ENCODE data around the gene KRTAP10-3. TPM values are rescaled to one million over a fixed set of nuclear protein-coding genes. Genes with fewer than 3 reads are reported as not detected.

The KRTAP10-3 gene
- total RNA-seq, 1 experiment from 2014 or later = not detected

GRCh38 chr21:44519346-44520325 lies 39.0 kb downstream of the KRTAP10-3 start:
- no peak for DNase-seq (ENCODE audit: low read depth)

DNA sequence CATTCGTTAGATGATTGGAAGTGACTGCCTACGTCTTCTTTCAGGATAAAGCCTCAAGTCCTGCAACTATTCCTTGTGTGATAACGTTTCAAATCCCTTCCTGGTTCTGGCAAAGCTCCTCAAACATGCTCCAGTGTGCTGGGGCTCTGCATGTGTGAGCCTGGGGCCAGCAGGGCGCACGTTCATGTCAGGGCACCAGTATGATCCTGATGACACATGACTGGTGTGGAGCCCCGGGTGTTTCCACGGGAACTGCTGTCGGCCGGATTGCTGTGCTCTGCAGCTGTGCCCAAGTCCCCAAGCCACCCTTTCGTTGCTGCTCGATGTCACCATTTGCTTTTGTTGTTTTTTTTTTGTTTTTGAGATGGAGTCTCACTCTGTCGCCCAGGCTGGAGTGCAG lies 39.9 kb downstream of the KRTAP10-3 start:
- DNase-seq (ENCODE audit: low read depth) = no peak

- DNase-seq (ENCODE audit: low read depth) = peak; percentile 85
These were observed 41.3 kb downstream of the KRTAP10-3 start for GRCh38 chr21:44517175-44517899.

- DNase-seq (ENCODE audit: low read depth) = no peak
These were observed 41.8 kb downstream of the KRTAP10-3 start for GRCh38 chr21:44516828-44517174.

- DNase-seq (ENCODE audit: low read depth) = no peak
These were observed 42.3 kb downstream of the KRTAP10-3 start for GRCh38 chr21:44516342-44516741.

DNA sequence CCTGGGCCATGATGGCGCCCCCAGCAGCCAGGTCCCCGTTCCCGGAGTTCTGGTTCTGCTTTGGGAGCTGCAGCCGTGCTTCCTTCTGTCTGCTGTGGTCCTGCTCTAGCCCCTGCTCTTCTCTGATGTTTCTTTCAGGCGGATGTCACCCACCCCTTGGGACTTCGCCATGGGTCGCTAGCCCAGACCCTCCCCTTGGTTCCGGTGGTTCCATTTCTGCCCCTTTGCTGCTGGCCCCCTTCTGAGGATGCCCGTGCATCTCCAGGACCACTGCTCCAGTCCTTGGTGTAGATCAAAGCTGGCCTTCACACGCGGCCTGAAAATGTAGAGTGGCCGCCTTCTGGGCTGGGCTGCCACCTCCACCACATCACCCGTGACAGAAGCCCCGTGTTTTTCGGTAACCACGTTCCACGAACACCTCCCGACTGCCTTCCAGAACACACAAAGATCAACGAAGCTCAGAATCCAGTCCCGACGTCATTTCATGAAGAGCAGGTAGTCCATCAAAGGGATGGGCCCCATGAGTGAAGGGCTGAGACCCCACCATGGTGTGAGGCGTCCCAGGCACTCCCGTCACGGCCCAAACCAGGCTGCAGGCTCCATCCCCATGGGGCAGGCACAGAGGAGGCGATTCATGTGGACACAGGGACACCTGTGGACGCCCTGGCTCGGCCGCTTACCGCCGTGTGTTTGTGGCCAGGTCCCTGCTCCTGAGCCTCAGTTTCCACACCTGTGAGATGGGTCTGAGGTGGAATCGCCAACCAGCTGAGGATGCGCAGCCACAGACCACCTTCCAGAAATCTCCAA lies 43.0 kb downstream of the KRTAP10-3 start:
- DNase-seq (ENCODE audit: low read depth) = no peak

DNA sequence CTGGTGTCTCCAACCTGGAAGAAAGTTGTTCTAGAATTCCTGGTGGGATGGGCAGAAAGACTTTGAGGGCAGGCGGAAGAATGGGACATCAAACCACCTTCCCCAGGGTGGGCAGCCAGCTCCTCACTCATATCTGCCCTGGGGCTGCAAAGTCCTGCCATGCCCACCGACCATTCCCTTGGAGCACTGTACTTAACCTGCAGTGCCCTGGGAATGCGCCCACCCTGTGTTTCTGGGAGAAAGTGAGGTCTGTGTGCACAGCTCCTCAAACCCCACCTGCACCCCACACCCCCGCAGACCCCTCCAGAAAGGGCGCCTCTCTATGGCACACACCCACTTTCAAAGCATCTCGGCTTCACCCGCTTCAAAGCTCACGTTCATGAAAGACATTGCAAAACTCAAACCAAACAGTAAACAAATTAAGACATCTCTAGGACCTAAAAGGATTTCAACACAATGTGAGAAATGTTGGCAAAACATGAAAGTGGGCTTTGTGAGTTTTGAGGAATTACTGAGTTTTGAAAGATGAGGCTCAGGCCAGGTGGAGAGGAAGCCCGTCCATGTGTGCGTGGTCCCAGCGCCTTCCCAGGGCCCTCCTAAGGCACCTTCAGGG lies 43.7 kb downstream of the KRTAP10-3 start:
- DNase-seq (ENCODE audit: low read depth) = no peak

DNA sequence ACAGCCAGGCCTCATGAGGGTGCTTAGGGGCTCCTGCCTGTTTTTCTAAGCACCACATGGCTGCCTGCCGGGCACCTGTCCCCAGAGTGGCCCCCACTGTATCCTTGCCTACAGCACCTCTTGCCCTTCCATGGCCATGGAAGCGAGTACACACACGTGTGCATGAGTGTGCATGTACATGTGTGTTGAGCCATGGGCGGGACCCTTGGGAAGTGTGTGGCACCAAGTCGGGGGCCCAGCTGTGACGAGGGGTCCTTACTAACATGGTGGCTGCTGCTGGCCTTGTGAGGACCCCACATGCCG lies 44.4 kb downstream of the KRTAP10-3 start:
- no peak for DNase-seq (ENCODE audit: low read depth)

DNA sequence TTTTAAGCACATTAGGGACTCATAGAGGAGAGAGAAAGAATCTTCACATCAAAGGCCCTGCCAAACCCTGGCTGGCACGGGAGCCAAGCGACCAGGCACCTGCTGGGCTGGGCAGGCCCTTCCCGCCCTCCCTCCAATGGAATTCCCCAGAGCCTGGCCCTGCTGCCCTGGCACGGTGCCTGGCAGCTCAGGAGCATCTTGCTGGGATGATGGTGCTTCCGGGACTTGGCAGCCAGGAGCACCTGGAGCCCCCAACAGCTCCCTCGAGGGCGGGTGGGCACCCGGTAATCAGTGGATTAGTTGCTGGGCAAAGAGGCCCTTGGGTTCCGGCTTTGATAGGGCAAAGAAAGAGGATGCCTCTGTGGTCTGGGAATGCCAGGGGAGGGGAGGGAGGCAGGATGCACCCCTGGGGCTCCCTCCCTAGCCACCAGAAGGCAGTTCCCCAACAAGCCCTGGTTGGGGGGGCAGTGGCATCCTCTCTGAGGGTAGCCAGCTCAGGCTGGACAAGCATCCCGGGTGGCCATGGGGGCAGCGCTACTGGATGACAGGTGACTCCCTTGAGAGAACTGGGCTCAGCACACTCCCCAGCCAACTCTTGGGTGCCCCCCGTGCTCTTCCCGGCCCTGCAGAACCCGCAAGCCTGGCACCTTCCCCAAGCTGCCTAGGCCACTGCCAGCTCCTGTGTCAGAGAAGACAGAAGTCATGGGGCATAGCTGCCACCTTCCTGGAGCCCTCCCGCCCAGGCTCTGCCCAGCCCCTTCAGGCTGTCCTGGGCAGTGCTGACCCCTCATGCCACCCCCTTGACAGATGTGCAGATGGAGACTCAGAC lies 45.0 kb downstream of the KRTAP10-3 start:
- DNase-seq (ENCODE audit: low read depth) = peak; percentile 34

DNA sequence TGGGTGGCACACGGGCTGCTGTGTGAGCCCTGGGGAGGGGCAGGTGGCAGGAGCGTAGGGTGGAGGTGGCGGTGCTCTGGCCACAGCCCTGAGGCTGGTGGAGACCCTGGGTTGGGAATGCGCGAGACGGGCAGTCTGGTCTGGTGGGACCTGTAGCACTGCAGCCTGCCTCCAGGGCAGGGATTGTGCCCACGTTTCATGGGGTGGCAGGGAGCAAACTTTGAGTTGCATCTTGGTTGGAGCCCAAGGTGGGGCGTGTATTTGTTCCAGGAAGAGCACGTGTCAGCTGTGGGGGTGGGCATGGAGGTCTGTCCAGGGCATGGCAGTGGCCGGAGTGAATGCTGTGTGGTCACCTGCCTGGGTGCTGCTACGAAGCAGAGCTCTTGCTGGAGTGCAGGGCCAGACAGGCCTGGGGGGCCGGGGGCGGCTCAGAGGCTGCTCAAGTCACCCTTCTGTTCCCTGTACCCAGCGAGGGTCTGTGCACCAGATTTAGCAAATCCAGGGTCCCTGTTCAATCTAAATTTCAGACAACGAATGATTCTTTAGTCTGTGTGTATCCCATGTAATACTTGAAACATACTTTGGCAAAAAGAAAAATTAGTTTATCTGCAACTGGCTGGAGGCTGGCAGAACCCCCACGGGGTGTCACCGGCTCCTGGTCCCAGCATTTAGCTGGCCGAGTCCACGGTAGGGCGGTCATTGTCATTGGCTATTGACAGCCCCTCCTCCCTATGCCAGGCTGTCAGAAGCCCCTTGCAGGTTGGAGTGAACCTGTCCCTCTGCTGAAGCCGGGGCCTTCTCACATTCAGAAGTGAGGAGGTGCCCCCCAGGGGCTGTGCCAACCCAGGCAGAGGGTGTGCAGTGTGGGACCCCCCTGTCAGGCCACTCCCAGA lies 45.9 kb downstream of the KRTAP10-3 start:
- no peak for DNase-seq (ENCODE audit: low read depth)

DNA sequence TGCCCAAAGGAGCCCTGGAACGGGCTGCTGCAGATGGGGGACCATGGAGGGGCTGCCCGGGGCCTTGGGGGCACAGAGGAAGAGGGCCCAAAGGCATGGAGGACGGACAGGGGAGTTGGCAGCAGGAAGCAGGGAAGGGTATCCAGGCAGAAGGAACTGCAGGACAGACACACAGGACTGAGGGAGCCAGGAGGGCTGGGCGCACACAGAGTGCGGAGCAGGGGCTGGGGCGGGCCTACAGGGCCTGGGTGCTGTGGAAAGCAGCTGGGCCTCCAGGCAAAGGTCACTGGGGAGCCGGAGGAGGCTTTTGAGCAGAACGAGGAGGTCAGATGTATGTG lies 46.7 kb downstream of the KRTAP10-3 start:
- no peak for DNase-seq (ENCODE audit: low read depth)

DNA sequence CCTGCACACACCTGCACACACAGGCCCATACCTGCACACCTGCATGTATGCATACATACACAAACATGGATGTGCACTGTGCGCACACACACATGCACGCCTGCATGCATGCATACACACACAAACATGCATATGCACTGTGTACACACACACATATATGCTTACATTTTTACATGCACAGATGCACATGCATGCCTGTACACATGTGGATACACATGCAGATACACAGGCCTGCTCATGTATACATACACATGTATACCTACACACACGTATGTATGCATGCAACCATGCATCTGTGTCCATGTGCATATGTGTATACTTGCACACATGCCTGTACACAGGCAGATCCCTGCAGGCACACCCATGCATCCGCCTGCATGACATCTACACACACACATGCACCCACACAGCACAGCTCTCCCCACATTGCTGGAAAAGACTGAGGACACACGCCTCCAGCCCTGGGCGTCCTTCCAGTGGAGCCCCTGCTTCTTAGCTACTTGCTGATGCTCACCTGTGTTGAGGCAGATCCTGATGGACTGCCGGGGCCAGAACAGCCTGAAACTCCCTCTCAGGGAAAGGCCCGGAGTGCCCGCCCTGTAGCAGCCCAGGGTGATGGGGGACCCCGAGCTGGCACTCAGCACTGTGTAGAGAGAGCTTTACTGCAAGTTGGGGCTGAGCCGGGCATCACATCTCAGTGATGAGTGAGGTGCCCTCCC lies 47.2 kb downstream of the KRTAP10-3 start:
- no peak for DNase-seq (ENCODE audit: low read depth)

GRCh38 chr21:44510508-44511218 lies 47.9 kb downstream of the KRTAP10-3 start:
- peak; percentile 79 for DNase-seq (ENCODE audit: low read depth)

GRCh38 chr21:44510109-44510507 lies 48.5 kb downstream of the KRTAP10-3 start:
- DNase-seq (ENCODE audit: low read depth) = no peak

GRCh38 chr21:44509539-44509938 lies 49.1 kb downstream of the KRTAP10-3 start:
- DNase-seq (ENCODE audit: low read depth) = peak; percentile 71

DNA sequence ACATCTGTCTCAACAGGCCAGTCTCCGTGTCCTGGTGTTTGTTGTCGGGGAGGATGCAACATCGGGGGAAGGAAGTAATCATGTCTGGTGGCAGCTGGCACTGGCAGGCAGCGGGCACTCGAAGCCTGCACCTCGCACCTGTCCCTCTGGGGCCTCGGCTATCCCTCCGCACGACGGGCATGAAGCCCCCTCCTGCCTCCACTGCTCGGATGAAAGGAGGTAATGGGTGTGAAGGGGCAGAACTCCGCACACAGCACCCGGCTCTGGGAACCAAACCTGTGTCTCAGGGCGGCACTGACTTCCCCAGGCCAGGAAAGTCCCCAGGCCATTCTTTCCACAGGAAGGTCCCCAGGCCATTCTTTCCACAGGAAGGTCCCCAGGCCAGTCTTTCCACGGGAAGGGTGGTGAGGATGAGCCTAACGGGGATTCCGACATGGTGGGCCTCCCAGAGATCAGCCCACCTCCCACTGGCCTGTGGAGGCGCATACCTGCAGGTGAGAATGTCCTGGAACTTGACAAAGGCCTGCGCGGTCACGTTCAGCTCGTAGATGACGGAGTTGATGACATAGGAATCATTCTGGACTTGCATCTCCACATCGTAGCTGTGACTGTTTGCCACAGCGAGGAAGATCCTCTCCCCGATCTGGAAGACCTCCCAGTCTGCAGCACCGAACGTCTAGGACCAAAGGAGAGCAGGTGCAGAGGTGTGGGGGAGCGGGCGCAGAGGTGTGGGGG lies 49.7 kb downstream of the KRTAP10-3 start:
- DNase-seq (ENCODE audit: low read depth) = no peak

GRCh38 chr21:44508426-44508710 lies 50.2 kb downstream of the KRTAP10-3 start:
- DNase-seq (ENCODE audit: low read depth) = no peak

Measured in Daoy (cell line).